Measurements from ENCODE around the gene BST2.

GRCh38 chr19:17359905-17360800, 45.3 kb downstream of the BST2 start:
- no peak for TF ChIP-seq CTCF (IDR thresholded peaks at IDR 0.05)
- TF ChIP-seq POLR2A (IDR thresholded peaks at IDR 0.05): no peak
